Fibroblast of pulmonary artery (primary cell): ENCODE results near the gene SEMA4A.

Experiments used
- DNase-seq: peaks from one replicate; pipeline ENCODE4 v3.0.0-alpha.2; 2010; ENCODE audit warnings: low read depth
- H3K4me3 ChIP-seq: replicated peaks from 2 replicates; pipeline ENCODE4 v1.5.1; 2011; ENCODE audit warnings: low read depth, mild to moderate bottlenecking, control low read depth, low read length, moderate library complexity
- CTCF ChIP-seq: IDR thresholded peaks from 2 replicates; pipeline ENCODE4 v1.5.1; 2011; ENCODE audit warnings: mild to moderate bottlenecking, control low read depth, low read length, inconsistent platforms; ENCODE audit errors: missing control alignments

The SEMA4A gene

GRCh38 chr1:156157966-156158365, 4.6 kb downstream of the SEMA4A start:
- H3K4me3 ChIP-seq, result no peak overlapping the region
- DNase-seq, result no peak
- TF ChIP-seq CTCF, result no peak

GRCh38 chr1:156160000-156160742, 6.8 kb downstream of the SEMA4A start:
- no peak overlapping the region for H3K4me3 ChIP-seq
- DNase-seq, result peak; percentile 33
- no peak for TF ChIP-seq CTCF

GRCh38 chr1:156160743-156161171, 7.4 kb downstream of the SEMA4A start:
- peak; percentile 70 for DNase-seq
- TF ChIP-seq CTCF, result no peak
- peak overlapping the region; percentile 30 for H3K4me3 ChIP-seq

GRCh38 chr1:156162430-156163037, 9.1 kb downstream of the SEMA4A start:
- no peak overlapping the region for H3K4me3 ChIP-seq
- DNase-seq, result peak; percentile 53
- no peak for TF ChIP-seq CTCF

GRCh38 chr1:156163712-156164111, 10.3 kb downstream of the SEMA4A start:
- H3K4me3 ChIP-seq, result no peak overlapping the region
- DNase-seq, result no peak
- no peak for TF ChIP-seq CTCF

DNA sequence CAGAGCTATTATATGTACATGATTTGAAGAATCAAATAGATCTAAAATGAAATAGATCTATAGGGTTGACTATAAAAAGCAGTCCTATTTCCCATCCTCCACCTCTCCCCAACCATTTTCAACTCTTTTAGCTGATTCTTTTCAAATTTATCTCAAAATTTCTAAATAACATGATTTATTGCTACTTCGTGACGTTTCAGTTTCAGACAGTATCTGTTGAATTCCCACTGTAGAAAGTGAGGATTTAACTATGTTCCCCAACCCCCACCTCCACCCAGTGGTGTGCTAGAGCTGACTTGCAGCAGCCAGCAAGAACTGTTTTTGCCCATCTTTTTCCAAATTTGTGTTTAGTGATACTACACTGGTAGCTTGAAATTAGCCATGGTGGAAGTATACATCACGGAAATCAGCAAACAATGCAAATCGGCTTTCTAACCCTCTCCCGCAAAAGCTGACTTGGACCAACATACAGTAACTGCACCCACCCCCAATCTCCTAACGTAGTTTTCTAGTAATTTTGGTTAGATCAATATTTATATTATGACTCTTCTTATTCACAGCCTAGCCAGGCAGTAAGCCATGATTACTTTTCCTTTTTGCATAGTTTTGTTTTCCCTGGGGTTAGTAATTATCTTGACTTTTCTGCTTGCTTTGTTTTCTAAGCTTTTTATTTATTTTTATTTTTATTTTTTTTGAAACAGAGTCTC, 10.9 kb downstream of the SEMA4A start:
- no peak for TF ChIP-seq CTCF
- no peak for DNase-seq
- H3K4me3 ChIP-seq, result no peak overlapping the region
